A549 (cell line): ENCODE results near the gene CYP27B1. TPM values are rescaled to one million over a fixed set of nuclear protein-coding genes. Genes with fewer than 3 reads are reported as not detected.
A peak's percentile ranks its signal among the peaks of the same experiment; 100 is the strongest.

Experiments used
- ATAC-seq, 2 experiments: fragments of 200-7000 bp in 1 of 2; fragments of >200 bp in 1 of 2; cut with Nextera tagmentation in 1 of 2; cut with Tn5 transposase in 1 of 2; 3 replicates each; pipeline versions ENCODE4 v1.8.0 to v1.9.1; 2018 to 2020; ENCODE audit warnings: mild to moderate bottlenecking in 1 of 2, moderate library complexity in 1 of 2
- CTCF ChIA-PET: fragments of 300-600 bp; sonication (Branson Sonifier 250); formaldehyde crosslinking; extraction: SDS; loops from one replicate; lab custom pipeline; 2021; ENCODE audit warnings: antibody characterized with exemption, inconsistent platforms; lab: Yijun Ruan, JAX
- POLR2A ChIA-PET: fragments of 350-600 bp; formaldehyde crosslinking; extraction: SDS; loops from one replicate; lab custom pipeline; 2021; ENCODE audit warnings: antibody characterized with exemption, inconsistent platforms; lab: Yijun Ruan, JAX
- DNase-seq, 2 experiments: peaks; one replicate each; pipeline versions ENCODE4 v3.0.0 to v3.0.0-alpha.2; 2011 to 2016; ENCODE audit warnings: low read depth in 1 of 2, low spot score in 1 of 2
- FAIRE-seq: peaks from 2 replicates; lab custom pipeline; 2011; peaks lifted over from hg19 to GRCh38; lab: Jason Lieb, UNC
- H3K27ac ChIP-seq, 2 experiments: fragments of >200 bp; sonication (Bioruptor Twin); formaldehyde crosslinking; 3 replicates each; pipeline ENCODE4 v1.5.1; 2016 to 2017
- H3K4me1 ChIP-seq: fragments of >200 bp; sonication (Bioruptor Twin); formaldehyde crosslinking; 3 replicates; pipeline ENCODE4 v1.6.1; 2016
- H3K4me2 ChIP-seq: fragments of >200 bp; sonication (Bioruptor Twin); formaldehyde crosslinking; 3 replicates; pipeline ENCODE4 v1.6.1; 2016
- H3K4me3 ChIP-seq: fragments of >200 bp; sonication (Bioruptor Twin); formaldehyde crosslinking; 3 replicates; pipeline ENCODE4 v1.5.1; 2016
- H3K9me3 ChIP-seq: fragments of >200 bp; sonication (Bioruptor Twin); formaldehyde crosslinking; 3 replicates; pipeline ENCODE4 v1.6.1; 2016
- CBX8 ChIP-seq: fragments of 200-600 bp; sonication (generic); IDR thresholded peaks from 2 replicates; pipeline ENCODE4 v1.6.1; 2016
- CHD2 ChIP-seq: fragments of 150-350 bp; IDR thresholded peaks from 2 replicates; pipeline ENCODE4 v1.6.1; 2014; ENCODE audit warnings: low read length; ENCODE audit not compliant: partially characterized antibody
- EHF ChIP-seq: fragments of 250-450 bp; sonication (Bioruptor Pico); IDR thresholded peaks from 2 replicates; pipeline ENCODE4 v1.5.0; 2020; ENCODE audit warnings: mild to moderate bottlenecking
- FOXS1 ChIP-seq: fragments of 250-450 bp; sonication (Bioruptor Pico); IDR thresholded peaks from 2 replicates; pipeline ENCODE4 v1.5.0; 2020; ENCODE audit warnings: mild to moderate bottlenecking, moderate library complexity
- HDAC2 ChIP-seq: fragments of 200-600 bp; sonication (generic); IDR thresholded peaks from 2 replicates; pipeline ENCODE4 v1.6.1; 2016
- HEYL ChIP-seq: fragments of 250-450 bp; sonication (Bioruptor Pico); IDR thresholded peaks from 2 replicates; pipeline ENCODE4 v1.8.0; 2021; ENCODE audit warnings: mild to moderate bottlenecking, moderate library complexity
- HOXB13 ChIP-seq: fragments of 250-450 bp; sonication (Bioruptor Pico); IDR thresholded peaks from 2 replicates; pipeline ENCODE4 v1.5.0; 2020; ENCODE audit warnings: low read depth, mild to moderate bottlenecking, moderate library complexity
- KDM1A ChIP-seq: fragments of 200-600 bp; sonication (generic); IDR thresholded peaks from 2 replicates; pipeline ENCODE4 v1.6.1; 2016; ENCODE audit warnings: low read depth, mild to moderate bottlenecking
- MAFK ChIP-seq: fragments of 450-650 bp; IDR thresholded peaks from 2 replicates; pipeline ENCODE4 v1.6.1; 2014; ENCODE audit not compliant: partially characterized antibody
- MAZ ChIP-seq: fragments of 150-350 bp; IDR thresholded peaks from 2 replicates; pipeline ENCODE4 v1.6.1; 2014; ENCODE audit warnings: antibody characterized with exemption, low read depth, low read length, borderline replicate concordance
- NPAS2 ChIP-seq: fragments of 250-450 bp; sonication (Bioruptor Pico); IDR thresholded peaks from 2 replicates; pipeline ENCODE4 v1.8.0; 2022; ENCODE audit warnings: mild to moderate bottlenecking, moderate library complexity, borderline replicate concordance
- RAD21 ChIP-seq, 2 experiments: fragments of >200 bp in 1 of 2; sonication (Bioruptor Twin) in 1 of 2; formaldehyde crosslinking in 1 of 2; IDR thresholded peaks in 1 of 2; conservative IDR thresholded peaks in 1 of 2; 2 replicates in 1 of 2; 3 replicates in 1 of 2; pipeline ENCODE4 v1.6.1; 2012 to 2018; ENCODE audit warnings: inconsistent platforms in 1 of 2
- RFX5 ChIP-seq: fragments of 450-650 bp; IDR thresholded peaks from 2 replicates; pipeline ENCODE4 v1.7.1; 2014; ENCODE audit warnings: antibody characterized with exemption, mild to moderate bottlenecking, moderate library complexity
- RNF2 ChIP-seq: fragments of 200-600 bp; sonication (generic); IDR thresholded peaks from 2 replicates; pipeline ENCODE4 v1.6.1; 2016; ENCODE audit warnings: low read depth, mild to moderate bottlenecking, antibody characterized with exemption, moderate library complexity, borderline replicate concordance
- SREBF2 ChIP-seq: fragments of 450-650 bp; IDR thresholded peaks from 2 replicates; pipeline ENCODE4 v1.6.1; 2014; ENCODE audit warnings: mild to moderate bottlenecking, moderate library complexity
- ZFP36 ChIP-seq: fragments of 450-650 bp; IDR thresholded peaks from 2 replicates; pipeline ENCODE4 v1.6.1; 2014; ENCODE audit warnings: borderline replicate concordance; ENCODE audit not compliant: partially characterized antibody
- ZNF302 ChIP-seq: fragments of 250-450 bp; sonication (Bioruptor Pico); IDR thresholded peaks from 2 replicates; pipeline ENCODE4 v1.9.0; 2021; ENCODE audit warnings: inconsistent platforms, mild to moderate bottlenecking, moderate library complexity
- WGBS: methylation state at CpG from one replicate; pipeline ENCODE4 v1.1.6; 2017; ENCODE audit errors: missing lambda C conversion rate; 5-methylcytosine and 5-hydroxymethylcytosine counted together
- polyA plus RNA-seq, 4 experiments: library from polyadenylated mRNA; depleted of rRNA in 3 of 4; stranded (reverse); fragments of >200 nt; fragmentation: RNase III in 1 of 4; extraction: RNeasy Plus Mini Kit Qiagen cat#74134 plus additional on column Dnase treatment in 1 of 4; gene quantifications; 2 replicates in 3 of 4; 3 replicates in 1 of 4; pipeline ENCODE4 v1.2.3, GENCODE V29; 2011 to 2017
- TF ChIP-seq, protein P1 (sequence below): fragments of 450-650 bp; IDR thresholded peaks from 2 replicates; pipeline ENCODE4 v1.6.1; 2014; ENCODE audit warnings: antibody characterized with exemption
- TF ChIP-seq, protein P2 (sequence below): IDR thresholded peaks from 2 replicates; pipeline ENCODE4 v1.6.1; 2012
- TF ChIP-seq, protein P3 (sequence below): fragments of 250-450 bp; sonication (Bioruptor Pico); IDR thresholded peaks from 2 replicates; pipeline ENCODE4 v1.5.0; 2021; ENCODE audit warnings: mild to moderate bottlenecking, moderate library complexity, borderline replicate concordance
- TF ChIP-seq, protein P4 (sequence below): fragments of 200-600 bp; sonication (generic); IDR thresholded peaks from 2 replicates; pipeline ENCODE4 v1.6.1; 2016; ENCODE audit warnings: antibody characterized with exemption, mild to moderate bottlenecking, moderate library complexity
- TF ChIP-seq, protein P5 (sequence below): fragments of 250-450 bp; sonication (Bioruptor Pico); IDR thresholded peaks from 2 replicates; pipeline ENCODE4 v1.5.0; 2020; ENCODE audit warnings: low read depth, mild to moderate bottlenecking, moderate library complexity

Gene CYP27B1
- polyA plus RNA-seq, 2 of the 4 experiments (the other 2 are of a cell fraction) = 1.9 to 2.3 TPM

DNA sequence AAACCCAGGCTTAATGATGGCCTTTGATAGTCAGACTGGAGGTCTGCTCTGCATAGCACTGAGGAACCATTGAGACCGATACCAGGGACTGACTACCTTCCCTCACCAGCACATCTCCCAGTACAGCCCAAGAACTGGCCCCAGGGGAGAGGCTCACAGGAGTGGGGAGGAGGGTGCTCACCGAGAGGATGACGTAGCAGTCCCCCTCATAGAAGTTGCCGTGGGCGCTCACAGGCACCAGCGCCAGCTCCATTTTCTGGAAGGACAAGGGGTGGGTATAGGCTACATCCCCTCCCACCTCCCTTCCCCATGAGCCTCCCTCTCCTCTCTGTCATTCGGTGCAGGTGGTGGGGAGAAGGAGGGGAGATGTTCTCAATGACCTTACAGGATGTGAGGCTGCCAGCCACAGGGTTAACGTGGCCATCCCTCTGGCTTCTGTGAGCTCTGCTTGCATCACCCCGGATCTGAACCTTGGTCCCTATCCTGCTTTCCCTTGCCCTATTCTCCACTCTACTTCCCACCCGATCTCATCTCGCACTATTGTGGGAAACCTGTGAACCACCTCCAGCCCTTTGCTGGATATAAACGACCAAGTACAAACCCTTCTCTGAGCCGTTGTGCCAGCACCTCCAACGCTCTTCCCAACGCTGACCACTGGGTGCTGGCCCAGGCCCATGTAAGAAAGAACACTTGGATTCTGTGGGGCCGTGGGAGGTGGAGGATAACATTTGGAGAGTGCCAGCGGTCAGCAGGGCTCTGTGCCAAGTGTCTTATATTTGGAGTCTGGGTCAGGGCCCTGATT lies 47.3 kb upstream of the CYP27B1 start:
- FAIRE-seq (no peak), DNase-seq (no peak), ATAC-seq (peak in 1 of 2 experiments; percentile 30; a peak in 2 of 6 replicates)
- ChIA-PET CTCF (interaction anchor here (1.3 to 6.6 kb wide), 3 partner anchors 12 to 91 kb away, joined by 4 to 40 read pairs (median 25); no protein-coding TSS in a partner anchor), POLR2A (no interaction called here)
- Histone ChIP-seq H3K4me1 (peaks cover 11% of the 10 kb centered on the region), H3K9me3 (no peaks in the 10 kb centered on the region), H3K27ac (no peak overlapping the region), H3K4me2 (no peak overlapping the region), H3K4me3 (no peak overlapping the region)
- TF ChIP-seq MAZ (no peak), ZFP36 (no peak), ZNF302 (CRISPR knock-in tag) (no peak), FOXS1 (CRISPR knock-in tag) (no peak), EHF (CRISPR knock-in tag) (no peak), HEYL (no peak), HOXB13 (CRISPR knock-in tag) (no peak), KDM1A (no peak), RFX5 (no peak), NPAS2 (CRISPR knock-in tag) (no peak)
- TF ChIP-seq, protein P1, sequence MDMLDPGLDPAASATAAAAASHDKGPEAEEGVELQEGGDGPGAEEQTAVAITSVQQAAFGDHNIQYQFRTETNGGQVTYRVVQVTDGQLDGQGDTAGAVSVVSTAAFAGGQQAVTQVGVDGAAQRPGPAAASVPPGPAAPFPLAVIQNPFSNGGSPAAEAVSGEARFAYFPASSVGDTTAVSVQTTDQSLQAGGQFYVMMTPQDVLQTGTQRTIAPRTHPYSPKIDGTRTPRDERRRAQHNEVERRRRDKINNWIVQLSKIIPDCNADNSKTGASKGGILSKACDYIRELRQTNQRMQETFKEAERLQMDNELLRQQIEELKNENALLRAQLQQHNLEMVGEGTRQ = no peak
- TF ChIP-seq, protein P2, sequence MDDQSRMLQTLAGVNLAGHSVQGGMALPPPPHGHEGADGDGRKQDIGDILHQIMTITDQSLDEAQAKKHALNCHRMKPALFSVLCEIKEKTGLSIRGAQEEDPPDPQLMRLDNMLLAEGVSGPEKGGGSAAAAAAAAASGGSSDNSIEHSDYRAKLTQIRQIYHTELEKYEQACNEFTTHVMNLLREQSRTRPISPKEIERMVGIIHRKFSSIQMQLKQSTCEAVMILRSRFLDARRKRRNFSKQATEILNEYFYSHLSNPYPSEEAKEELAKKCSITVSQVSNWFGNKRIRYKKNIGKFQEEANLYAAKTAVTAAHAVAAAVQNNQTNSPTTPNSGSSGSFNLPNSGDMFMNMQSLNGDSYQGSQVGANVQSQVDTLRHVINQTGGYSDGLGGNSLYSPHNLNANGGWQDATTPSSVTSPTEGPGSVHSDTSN = no peak
- TF ChIP-seq, protein P3, sequence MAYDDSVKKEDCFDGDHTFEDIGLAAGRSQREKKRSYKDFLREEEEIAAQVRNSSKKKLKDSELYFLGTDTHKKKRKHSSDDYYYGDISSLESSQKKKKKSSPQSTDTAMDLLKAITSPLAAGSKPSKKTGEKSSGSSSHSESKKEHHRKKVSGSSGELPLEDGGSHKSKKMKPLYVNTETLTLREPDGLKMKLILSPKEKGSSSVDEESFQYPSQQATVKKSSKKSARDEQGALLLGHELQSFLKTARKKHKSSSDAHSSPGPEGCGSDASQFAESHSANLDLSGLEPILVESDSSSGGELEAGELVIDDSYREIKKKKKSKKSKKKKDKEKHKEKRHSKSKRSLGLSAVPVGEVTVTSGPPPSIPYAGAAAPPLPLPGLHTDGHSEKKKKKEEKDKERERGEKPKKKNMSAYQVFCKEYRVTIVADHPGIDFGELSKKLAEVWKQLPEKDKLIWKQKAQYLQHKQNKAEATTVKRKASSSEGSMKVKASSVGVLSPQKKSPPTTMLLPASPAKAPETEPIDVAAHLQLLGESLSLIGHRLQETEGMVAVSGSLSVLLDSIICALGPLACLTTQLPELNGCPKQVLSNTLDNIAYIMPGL = no peak
- 80% methylated on average over 17 of the region's 17 CpGs for WGBS

DNA sequence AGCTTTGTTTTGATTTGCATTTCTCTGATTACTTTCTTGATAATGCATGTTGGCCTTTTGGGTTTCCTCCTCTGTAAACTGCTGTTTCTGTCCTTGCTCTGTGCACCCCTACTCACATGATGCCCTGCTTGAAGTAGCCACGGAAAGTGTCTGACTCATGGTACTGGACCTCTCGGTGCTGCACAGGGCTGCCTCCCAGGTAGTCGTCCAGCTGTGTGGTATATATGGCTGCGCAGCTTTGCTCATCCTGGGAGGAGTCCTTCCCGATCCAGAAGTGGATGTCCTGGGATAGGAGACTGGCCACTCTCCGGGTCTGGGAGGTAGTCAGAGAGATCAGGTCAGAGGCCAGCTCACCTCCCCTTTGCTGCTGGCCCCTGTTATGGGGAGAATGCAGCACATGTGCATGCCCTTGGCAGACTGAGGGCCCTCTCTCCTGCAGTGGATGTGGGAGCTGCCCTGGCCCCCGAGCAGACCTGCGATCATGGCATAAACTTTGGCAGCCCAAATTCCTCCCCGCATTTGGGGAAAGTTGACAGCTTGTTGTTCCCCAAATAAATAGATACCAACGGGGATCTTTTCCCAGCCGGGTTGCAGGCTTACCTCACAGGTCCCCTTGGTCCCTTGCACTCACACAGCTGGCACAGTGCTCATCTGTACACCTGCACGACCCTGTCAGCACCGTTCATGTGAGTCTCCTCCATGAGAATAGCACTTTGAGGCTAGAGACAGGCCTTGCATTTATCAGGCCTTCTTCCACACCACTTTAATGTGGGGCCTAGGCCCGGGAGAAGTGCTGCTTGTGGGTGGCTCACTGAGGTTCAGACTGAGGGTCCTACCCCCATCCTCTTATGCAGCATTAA lies 46.5 kb upstream of the CYP27B1 start:
- Histone ChIP-seq H3K27ac (no peak overlapping the region), H3K4me3 (no peak overlapping the region), H3K9me3 (no peaks in the 10 kb centered on the region), H3K4me2 (no peak overlapping the region), H3K4me1 (peaks cover 11% of the 10 kb centered on the region)
- FAIRE-seq = no peak
- no peak for DNase-seq
- WGBS = 58% methylated on average over 13 of the region's 14 CpGs
- POLR2A ChIA-PET = no interaction called here
- CTCF ChIA-PET = interaction anchor here (0.6 to 6.6 kb wide), 7 partner anchors 10 to 549 kb away, joined by 3 to 40 read pairs (median 5); no protein-coding TSS in a partner anchor
- peak; percentile 8 to 25; a peak in 2 of 6 replicates for ATAC-seq
- TF ChIP-seq HDAC2 (no peak), SREBF2 (no peak), MAFK (no peak), CHD2 (no peak), HOXB13 (CRISPR knock-in tag) (no peak), CBX8 (no peak), FOXS1 (CRISPR knock-in tag) (no peak), RFX5 (no peak), RNF2 (no peak), RAD21 (conservative IDR thresholded peaks at IDR 0.05 in 1 of 2, IDR thresholded peaks at IDR 0.05 in 1 of 2) (no peak)
- TF ChIP-seq, protein P4, sequence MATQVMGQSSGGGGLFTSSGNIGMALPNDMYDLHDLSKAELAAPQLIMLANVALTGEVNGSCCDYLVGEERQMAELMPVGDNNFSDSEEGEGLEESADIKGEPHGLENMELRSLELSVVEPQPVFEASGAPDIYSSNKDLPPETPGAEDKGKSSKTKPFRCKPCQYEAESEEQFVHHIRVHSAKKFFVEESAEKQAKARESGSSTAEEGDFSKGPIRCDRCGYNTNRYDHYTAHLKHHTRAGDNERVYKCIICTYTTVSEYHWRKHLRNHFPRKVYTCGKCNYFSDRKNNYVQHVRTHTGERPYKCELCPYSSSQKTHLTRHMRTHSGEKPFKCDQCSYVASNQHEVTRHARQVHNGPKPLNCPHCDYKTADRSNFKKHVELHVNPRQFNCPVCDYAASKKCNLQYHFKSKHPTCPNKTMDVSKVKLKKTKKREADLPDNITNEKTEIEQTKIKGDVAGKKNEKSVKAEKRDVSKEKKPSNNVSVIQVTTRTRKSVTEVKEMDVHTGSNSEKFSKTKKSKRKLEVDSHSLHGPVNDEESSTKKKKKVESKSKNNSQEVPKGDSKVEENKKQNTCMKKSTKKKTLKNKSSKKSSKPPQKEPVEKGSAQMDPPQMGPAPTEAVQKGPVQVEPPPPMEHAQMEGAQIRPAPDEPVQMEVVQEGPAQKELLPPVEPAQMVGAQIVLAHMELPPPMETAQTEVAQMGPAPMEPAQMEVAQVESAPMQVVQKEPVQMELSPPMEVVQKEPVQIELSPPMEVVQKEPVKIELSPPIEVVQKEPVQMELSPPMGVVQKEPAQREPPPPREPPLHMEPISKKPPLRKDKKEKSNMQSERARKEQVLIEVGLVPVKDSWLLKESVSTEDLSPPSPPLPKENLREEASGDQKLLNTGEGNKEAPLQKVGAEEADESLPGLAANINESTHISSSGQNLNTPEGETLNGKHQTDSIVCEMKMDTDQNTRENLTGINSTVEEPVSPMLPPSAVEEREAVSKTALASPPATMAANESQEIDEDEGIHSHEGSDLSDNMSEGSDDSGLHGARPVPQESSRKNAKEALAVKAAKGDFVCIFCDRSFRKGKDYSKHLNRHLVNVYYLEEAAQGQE = no peak
- TF ChIP-seq, protein P2 = no peak
- TF ChIP-seq, protein P5, sequence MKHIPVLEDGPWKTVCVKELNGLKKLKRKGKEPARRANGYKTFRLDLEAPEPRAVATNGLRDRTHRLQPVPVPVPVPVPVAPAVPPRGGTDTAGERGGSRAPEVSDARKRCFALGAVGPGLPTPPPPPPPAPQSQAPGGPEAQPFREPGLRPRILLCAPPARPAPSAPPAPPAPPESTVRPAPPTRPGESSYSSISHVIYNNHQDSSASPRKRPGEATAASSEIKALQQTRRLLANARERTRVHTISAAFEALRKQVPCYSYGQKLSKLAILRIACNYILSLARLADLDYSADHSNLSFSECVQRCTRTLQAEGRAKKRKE (CRISPR knock-in tag) = no peak
